Ureter (tissue), 1 donor: ENCODE measurements around the gene GLRA2. TPM values are rescaled to one million over a fixed set of nuclear protein-coding genes. Genes with fewer than 3 reads are reported as not detected.
"Not testable (repeated sequence)": the region's sequence is repeated elsewhere in the genome, so short reads cannot be mapped to it uniquely, and the experiment has no call there.

Experiments
- DNase-seq: peaks from one replicate; pipeline ENCODE4 v3.0.0-alpha.2; 2020; ENCODE audit warnings: low spot score
- total RNA-seq: library from RNA; stranded (reverse); gene quantifications from one replicate; pipeline ENCODE4 v1.2.4, GENCODE V29; 2023
- donor health status: DM: yes; HTN: yes; CAD: no.

GLRA2 gene
- total RNA-seq, 1 donor from 2014 or later = not detected

DNA sequence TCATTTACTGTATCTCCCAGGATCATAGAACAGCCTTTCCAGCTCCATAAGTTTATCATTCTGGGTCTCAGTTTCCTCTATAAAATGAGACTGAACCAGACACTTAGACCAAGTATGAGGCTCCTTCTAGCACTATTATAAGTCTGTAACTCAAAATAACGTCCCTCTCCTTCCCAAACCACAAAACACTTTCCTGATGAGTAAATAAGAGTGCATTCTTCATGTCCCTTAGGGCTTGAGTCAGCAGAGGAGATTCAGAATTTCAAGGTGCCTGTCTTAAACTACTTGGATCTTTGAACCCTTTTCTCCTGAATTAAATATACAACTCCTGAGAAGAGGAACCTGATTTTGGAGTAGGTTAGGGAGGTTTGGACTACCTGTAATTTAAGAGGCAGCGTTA is 62.6 kb downstream of the GLRA2 start:
- DNase-seq = no peak

DNA sequence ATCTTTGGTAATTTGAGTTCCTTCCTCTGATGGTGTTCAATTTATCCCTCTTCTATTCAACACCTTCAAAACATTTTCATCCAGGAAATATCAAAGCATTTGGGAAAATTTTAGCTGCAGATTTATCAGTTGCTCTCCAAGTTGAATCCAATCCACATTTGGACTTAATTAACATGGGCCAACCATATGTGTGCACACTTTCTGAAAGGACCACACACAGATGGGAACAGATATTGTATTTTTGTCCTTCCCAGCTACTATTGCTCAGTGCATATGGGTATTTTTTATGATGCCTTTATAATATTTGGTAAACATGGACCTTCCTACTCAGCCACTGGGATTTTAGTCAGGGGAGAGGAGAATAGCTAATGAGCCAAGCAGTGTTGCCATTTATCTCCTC is 65.2 kb downstream of the GLRA2 start:
- DNase-seq = no peak

DNA sequence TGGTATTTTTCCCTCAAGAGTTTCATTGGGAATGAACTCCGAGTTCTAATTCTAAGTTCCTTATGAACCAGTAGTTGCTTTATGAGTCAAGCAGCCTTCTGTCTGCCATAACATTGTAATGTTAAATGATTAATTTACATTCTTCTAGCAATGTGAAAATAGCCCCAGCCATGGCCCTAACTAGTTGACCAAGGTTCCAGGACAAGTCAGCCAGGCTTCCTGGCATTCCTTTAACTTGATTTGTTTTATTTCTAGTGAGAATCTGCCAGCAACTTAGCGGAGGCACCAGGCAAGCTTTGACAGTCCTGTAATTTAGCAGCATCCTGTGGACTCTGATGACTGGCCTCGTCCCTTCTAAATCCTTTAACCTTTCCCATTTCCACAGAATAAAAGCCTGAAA is 69.0 kb downstream of the GLRA2 start:
- no peak for DNase-seq

DNA sequence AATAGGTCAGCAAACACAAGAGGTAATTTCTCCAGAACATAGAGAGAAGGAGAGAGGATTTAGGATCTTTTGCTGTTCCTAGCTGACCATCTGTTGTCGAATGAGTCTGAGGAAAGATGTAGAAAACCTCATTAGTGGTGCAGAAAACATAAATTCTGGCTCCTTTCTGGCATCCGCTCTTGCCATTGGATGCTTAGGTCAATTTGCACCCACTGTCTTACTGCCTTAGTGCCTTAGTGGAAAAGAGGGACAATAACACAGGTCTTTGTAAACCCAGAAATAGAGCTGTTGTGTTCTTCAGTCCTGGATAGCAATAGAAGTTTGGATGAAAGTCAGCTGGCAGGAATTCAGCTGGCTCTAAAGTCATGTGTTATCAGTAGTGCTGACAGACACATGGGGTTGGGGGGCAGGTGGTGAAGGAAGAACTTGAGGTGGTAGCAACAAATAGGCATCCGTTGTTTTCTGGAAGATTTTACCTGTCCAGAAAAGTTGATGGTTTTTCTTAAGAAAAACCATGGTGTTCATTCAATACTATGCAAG is 78.2 kb downstream of the GLRA2 start:
- no peak for DNase-seq

DNA sequence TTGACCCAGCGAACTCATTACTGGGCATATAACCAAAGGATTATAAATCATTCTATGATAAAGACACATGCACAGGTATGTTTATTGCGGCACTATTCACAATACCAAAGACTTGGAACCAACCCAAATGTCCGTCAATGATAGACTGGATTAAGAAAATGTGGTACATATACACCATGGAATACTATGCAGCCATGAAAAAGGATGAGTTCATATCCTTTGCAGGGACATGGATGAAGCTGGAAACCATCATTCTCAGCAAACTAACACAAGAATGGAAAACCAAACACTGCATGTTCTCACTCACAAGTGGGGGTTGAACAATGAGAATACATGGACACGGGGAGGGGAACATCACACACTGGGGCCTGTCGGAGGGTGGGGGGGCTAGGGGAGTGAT is 83.1 kb downstream of the GLRA2 start:
- not testable (repeated sequence) for DNase-seq

DNA sequence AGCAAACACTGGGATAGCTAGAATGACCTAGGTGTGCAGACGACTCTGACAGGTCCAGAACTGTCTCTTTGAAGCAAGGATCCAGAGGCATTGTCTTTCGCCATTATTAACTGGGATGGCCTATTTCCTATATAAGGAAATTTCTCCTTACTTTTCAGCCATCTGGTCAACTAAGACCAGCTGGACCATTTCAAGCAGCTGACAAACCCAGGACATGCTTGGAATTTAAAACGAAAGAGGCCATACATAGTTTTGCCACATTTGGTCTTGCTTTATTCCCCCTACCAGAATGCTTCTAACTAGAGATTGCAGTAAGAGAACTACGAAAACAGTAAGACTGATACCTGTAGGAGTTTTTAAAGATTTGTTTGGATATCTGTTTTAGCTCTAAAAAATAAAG is 87.0 kb downstream of the GLRA2 start:
- DNase-seq = no peak

DNA sequence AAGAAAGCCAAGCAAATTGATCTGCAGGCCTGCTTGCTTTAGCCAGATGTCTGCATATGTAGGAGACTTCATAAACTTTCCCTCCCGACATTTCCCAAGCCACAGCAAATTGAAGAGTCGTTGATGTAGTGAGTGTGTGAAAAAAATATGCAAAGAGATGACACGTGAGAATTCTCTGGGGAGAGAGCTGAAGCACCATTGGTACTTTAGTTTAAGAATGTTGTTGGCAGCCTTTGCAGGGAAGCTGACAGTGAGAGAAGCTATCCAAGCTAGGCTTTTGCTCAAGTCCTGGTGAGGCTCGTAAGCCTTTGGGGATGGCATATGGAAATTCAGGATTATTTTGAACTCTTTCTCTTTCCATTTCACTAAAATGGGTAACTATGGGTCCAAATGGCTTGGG is 87.5 kb downstream of the GLRA2 start:
- no peak for DNase-seq

DNA sequence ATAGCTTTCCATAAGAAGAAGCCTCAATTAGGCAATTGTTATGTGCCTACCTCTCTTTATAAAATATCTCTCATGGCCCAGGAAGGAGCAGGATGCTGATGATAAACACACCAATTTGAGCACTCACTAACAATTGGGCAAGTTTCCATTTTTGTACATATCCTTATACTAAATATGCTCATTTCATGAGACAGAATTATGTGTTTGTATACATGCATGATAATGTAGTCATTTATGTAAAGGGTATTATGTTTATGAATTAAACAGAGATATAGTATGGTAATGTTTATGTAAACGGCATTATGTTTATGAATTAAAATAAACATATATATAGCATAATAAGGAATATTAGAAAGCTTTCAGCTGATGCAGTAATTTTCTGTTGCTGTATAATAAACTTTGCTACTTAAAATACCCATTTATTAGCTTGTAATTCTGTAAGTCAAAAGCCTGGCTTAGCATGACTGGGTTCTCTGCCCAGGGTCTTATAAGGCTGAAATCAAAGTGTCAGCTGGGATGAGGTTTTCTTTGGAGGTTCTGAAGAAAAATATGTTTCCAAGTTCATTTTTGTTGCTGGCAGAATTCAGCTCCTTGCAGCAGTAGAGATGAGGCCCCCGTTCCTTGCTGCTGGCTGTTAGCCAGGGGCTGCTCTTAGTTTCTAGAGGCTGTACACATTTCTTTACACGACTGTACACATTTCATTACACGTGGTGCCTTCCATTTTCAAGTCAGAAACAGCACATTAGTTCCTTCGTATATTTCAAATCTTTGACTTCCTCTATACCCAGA is 89.0 kb downstream of the GLRA2 start:
- DNase-seq = no peak

DNA sequence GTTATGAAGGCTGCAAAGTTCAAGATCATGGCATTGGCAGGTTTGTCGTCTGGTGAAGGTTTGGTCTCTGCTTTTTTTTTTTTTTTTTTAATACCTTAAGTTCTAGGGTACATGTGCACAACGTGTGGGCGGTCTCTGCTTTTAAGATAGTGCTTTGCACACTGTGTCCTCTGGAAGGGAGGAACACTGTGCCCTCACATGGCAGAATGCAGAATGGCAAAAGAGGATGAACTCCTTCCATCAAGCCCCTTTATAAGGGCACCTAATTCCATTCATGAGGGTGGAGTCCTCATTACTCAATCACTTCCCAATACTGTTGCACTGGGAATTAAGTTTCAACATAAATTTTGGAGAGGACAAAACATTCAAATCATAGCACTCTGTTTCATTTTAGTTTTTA is 101.4 kb downstream of the GLRA2 start:
- no peak for DNase-seq

DNA sequence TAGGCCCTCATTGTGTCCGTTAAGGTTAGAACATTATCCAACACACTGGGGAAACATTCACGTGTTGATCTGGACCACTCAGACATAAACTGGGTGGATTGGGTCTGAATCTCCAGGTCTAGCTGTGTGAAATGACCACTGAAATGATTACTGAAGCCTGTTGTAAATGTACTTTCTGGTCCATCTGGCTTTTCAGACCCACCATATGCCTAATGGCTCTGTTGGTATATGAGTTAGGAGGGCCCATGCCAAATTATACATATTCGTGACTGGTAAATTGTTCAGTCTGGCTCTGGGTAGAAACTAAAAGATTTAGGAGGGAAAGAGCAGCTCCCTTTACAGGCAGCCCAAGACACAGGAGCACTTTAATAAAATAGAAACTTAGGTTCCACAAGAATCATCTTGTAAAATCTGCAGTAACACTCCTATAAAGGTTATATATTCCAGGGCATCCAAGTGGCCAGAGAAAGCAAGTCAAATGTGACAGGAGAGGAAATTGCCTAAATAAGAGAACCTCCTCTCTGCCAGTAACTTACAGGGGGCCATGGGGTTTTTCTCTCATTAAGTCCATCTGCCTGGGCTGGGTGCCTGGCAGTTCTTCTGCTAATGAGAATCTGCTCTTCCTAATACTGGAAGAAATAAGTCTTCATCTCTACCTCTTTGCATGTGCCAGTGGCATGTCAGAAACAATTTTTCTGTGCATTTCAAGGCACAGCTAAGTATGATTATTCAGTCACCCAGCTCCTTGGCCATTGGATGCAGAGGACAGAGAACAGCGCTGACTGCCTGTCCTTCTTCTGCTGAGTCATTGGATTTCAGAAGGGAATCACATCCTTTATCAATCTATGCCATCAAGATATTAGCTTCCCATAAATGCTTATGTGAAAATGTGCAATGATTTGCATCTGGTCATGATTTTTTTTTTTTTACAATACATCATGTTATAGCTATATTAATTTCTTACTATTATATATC is 112.6 kb downstream of the GLRA2 start:
- DNase-seq = no peak

DNA sequence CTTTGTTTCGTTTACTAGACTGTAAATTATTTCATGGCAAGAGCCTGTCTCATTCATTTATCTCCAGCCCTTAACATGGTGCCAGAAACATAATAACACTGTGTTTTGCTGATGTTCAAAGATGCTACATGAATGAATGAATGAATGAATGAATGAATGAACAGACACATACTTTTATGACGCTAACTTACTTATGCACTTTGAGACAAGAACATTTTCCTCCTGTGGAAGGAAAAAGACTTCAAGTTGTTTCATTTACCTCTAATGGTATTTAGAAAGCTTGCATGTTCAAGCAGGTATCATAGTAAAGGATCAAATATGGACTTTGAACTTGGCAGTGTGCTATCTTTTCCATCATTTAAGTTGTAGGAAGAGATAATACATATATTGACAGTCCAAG is 131.6 kb downstream of the GLRA2 start:
- no peak for DNase-seq

DNA sequence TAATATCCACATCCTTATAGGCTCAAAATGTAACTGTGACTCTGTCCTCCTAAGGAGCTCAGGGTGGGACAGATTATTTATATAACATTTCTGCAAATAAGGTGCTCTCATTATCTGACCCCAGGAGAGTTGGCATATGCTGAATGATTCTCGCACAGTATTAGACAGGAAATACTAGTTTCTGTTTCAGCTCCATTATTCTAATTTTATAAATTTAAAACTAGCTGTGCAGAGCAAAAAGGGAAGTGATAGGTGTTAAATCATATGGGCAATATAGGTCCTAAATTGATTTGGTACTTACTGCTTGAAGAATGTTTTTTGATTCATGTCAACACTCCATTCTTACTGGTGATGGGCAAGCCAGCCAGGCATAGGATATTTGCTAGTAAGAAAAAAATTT is 141.5 kb downstream of the GLRA2 start:
- DNase-seq = no peak

DNA sequence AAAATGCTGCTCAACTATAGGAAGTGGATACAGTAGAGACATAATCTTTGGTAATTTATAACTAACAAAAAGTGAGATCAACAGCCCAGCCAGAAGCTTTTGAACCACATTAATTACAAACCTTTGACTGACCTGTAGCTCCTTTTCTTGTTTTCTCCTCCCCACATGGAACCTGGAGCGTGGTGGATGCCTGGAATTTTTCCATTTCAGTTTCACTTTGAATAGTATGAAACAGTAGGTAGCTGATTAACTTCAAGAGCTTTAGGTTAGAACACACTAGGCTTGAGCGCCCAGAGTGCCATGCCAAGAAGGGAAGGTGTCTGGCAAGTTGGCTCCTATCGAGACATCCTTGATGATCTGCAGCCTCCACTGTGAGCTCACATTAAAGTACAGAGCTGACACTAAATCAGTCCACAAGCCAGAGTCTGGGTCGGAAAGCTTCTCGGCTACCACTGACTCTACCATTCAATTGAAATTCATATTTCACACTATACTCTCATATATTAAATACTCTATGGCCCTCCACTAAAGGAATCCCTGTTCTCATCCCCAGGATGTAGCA is 143.4 kb downstream of the GLRA2 start:
- no peak for DNase-seq

DNA sequence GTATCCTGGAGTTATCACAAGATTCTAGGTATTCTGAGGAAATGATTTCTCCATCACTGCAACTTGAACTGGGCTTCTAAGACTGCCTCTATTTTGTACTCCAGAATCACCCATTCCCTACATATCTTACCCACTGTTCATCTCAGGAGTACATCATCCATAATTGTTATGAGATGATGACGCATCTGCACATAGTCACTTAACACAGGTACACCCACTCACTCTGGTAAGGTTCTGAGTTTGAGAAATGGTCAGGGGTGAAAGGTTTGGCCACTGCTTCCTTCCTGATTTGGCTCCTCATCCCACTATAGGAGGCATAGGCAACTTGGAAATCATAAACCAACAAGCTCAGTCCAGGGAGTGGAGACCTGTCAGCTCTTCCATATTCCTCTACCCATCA is 143.9 kb downstream of the GLRA2 start:
- no peak for DNase-seq

DNA sequence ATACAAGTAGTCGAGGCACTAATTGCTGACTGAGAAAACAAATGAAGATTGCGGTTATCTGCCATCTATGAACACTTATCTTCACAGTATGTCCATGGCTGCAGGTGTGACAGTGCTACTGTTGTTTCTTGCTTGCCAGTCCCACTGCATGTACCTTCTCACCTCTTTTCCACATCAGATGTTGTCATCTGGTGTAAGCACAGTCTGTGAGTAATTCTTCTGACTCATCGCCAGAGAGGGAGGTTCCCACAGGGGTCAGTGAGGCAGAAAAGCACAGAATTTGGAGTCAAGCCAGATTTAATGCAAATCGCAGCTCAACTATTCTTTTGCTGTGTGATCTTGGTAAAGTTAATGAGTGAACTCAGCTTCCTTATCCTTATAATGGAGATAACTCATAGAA is 144.4 kb downstream of the GLRA2 start:
- peak; percentile 46 for DNase-seq

DNA sequence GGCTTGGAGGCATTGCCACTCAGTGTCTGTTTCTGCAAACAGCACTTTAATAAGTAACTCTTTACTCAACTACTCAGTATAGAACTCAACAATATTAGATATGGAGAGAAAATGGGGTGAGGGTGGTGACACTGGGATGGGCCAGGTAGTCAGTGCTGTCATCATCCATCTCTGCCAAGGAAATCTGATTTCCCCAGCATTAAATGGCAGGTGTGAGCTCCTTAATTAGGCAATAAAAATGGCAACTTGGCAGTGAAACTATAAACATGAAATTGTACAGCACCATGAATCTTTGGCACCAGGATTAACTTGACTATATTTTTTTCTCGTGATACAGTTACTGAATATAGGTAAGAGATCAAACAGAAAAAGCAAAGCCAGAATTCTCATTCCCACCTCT is 146.2 kb downstream of the GLRA2 start:
- DNase-seq = no peak

DNA sequence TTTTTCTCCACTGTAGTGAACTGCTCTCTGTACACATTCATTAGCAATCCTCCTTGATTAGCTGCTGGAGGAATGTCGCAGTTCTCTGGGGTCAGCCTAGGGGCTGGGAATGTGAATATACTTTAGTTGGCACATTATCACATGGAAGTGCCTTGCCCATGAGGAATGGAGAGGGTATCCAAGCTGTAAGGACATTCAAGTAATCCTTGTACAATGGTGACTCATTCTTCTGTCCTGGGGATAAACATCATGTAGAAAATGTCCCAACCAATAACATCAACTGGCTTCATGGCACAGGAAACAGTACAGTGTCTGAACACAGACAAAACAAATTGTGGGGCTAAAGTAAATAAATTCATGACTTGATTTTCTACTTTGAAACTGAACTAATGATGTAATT is 147.1 kb downstream of the GLRA2 start:
- DNase-seq = no peak

DNA sequence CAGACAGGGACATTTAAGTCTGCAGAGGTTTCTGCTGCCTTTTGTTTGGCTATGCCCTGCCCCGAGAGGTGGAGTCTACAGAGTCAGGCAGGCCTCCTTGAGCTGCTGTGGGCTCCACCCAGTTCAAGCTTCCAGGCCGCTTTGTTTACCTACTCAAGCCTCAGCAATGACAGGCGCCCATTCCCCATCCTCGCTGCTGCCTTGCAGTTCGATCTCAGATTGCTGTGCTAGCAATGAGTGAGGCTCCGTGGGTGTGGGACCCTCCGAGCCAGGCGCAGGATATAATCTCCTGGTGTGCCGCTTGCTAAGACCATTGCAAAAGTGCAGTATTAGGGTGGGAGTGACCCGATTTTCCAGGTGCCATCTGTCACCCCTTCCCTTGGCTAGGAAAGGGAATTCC is 159.0 kb downstream of the GLRA2 start:
- DNase-seq = not testable (repeated sequence)

DNA sequence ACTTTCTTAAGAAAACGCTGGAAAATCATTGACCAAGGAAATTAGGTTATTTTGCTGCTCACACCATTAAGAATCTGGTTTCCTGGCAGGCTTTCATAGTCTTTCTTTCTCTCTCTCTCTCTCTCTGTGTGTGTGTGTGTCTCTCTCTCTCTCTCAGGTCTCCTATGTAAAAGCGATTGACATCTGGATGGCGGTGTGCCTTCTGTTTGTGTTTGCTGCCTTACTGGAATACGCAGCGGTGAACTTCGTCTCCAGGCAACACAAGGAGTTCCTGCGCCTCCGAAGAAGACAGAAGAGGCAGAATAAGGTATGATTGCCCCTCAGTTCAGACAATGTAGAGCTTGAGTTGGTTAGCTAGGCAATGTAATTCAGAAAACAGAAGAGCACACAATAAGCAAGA is 161.2 kb downstream of the GLRA2 start:
- no peak for DNase-seq

DNA sequence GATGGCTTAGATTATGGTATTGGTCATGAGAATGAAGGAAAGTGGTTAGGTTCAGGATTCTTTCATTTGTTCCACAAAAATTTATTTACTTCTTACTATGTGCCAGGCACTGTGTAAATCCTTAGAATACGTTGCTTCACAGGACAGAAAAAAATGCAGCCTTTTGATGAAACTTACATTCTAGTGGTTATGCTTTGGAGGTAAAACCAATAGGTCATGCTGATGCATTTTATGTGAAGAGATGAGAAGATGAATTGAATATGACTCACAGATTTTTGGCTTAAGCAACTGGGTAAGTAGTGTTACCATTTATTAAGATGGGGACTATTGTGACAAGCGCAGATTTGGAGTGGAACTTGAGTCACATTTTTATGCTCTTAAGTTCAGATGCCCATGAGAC is 165.3 kb downstream of the GLRA2 start:
- no peak for DNase-seq

DNA sequence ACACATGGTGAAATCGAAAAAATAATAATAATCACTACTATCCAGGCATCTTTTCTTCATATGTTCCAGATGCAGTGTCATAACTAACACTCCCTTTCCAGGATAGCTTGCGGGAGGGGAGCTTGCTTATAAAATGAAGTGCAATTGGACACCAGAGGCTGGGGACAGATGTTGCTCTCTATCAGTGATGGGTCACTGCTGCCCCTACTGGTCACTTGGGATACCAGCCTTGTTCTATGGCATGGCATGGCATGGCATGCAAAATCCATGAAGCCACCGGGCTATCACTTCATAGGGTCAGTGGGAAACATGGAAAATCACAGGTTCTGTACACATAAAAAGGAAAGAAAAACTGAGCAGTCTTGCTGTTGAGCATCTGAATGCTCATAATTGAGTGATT is 168.1 kb downstream of the GLRA2 start:
- DNase-seq = no peak

DNA sequence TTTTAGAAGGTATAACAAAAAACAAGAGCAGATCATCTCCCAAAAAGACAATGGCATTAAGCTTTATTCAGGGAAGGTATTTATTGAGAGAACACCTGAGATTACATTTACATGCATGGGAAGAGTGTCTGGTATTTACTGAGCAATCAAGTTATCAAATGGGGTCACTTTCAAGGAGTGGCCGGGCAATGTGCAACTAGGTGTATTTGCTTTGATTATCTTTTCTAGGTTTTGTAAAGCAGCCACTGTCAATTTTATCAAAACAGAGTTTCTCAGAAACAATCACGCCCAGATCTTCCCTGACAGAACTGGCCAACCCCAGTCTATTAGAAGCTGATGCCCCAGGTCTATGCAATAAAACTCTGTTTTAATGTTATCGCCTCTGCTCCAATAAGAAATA is 169.5 kb downstream of the GLRA2 start:
- no peak for DNase-seq
